HepG2 (cell line): ENCODE measurements around the gene STIMATE. TPM values are rescaled to one million over a fixed set of nuclear protein-coding genes. Genes with fewer than 3 reads are reported as not detected.

ENCODE experiments used
- ATAC-seq: fragments of 200-7000 bp; cut with Tn5 transposase; 3 replicates; pipeline ENCODE4 v1.9.1; 2020; ENCODE audit warnings: mild to moderate bottlenecking, moderate library complexity
- BruUV-seq: library from RNA; stranded (reverse); fragments of 400-500 nt; replicated peaks from 2 replicates; lab custom pipeline; 2021; lab: Mats Ljungman, UMichigan
- CTCF ChIA-PET: fragments of 300-600 bp; formaldehyde crosslinking; extraction: SDS; loops from one replicate; lab custom pipeline; 2021; ENCODE audit warnings: low total read pairs, inconsistent platforms, low intra/inter-chr PET ratio; lab: Yijun Ruan, JAX
- POLR2A ChIA-PET: fragments of 350-600 bp; sonication (Branson Sonifier 250); formaldehyde crosslinking; loops from one replicate; lab custom pipeline; 2020; ENCODE audit warnings: antibody characterized with exemption, inconsistent platforms; lab: Yijun Ruan, JAX
- DNase-seq: peaks from one replicate; pipeline ENCODE4 v3.0.0-alpha.2; 2015; ENCODE audit warnings: low spot score
- FAIRE-seq: peaks from 3 replicates; lab custom pipeline; 2011; peaks lifted over from hg19 to GRCh38; lab: Jason Lieb, UNC
- H2AFZ ChIP-seq: one replicate; pipeline ENCODE4 v1.6.1; 2011; ENCODE audit warnings: low read length, inconsistent platforms
- H3K27ac ChIP-seq: fragments of 300-600 bp; 3 replicates; pipeline ENCODE4 v1.8.0; 2011; ENCODE audit warnings: mixed run types, mild to moderate bottlenecking, mixed read lengths, low read length, inconsistent platforms; ENCODE audit not compliant: insufficient read depth; ENCODE audit errors: extremely low read length
- H3K27me3 ChIP-seq, 2 experiments: fragments of 200-600 bp in 1 of 2; 2 replicates in 1 of 2; 3 replicates in 1 of 2; pipeline versions ENCODE4 v1.6.0 to v1.8.0; 2011; ENCODE audit warnings: low read length in 2 of 2, mild to moderate bottlenecking in 2 of 2, moderate library complexity in 2 of 2, inconsistent platforms in 1 of 2; ENCODE audit not compliant: insufficient read depth in 2 of 2, control insufficient read depth in 1 of 2
- H3K36me3 ChIP-seq, 2 experiments: fragments of 200-600 bp in 1 of 2; replicated peaks in 1 of 2; 2 replicates in 1 of 2; 3 replicates in 1 of 2; pipeline versions ENCODE4 v1.5.1 to v1.8.0; 2011; ENCODE audit warnings: low read length in 2 of 2, inconsistent platforms in 1 of 2; ENCODE audit not compliant: insufficient read depth in 2 of 2, control insufficient read depth in 1 of 2
- H3K4me1 ChIP-seq: 2 replicates; pipeline ENCODE4 v1.5.1; 2012; ENCODE audit warnings: low read length, inconsistent platforms; ENCODE audit not compliant: insufficient read depth
- H3K4me2 ChIP-seq: 2 replicates; pipeline ENCODE4 v1.6.0; 2011; ENCODE audit warnings: low read depth, low read length, inconsistent platforms
- H3K4me3 ChIP-seq, 3 experiments: fragments of 200-600 bp in 1 of 3; sonication (generic), shearing (Covaris generic) in 1 of 3; replicated peaks in 1 of 3; 2 replicates each; pipeline ENCODE4 v1.5.1; 2011 to 2016; ENCODE audit warnings: low read length in 3 of 3, inconsistent platforms in 2 of 3, low read depth in 2 of 3, mild to moderate bottlenecking in 2 of 3, control low read depth in 1 of 3, mixed read lengths in 1 of 3; ENCODE audit not compliant: insufficient read depth in 1 of 3
- H3K79me2 ChIP-seq: one replicate; pipeline ENCODE4 v1.6.1; 2011; ENCODE audit warnings: low read length, inconsistent platforms; ENCODE audit not compliant: insufficient read depth
- H3K9ac ChIP-seq: 2 replicates; pipeline ENCODE4 v1.6.0; 2011; ENCODE audit warnings: mild to moderate bottlenecking, low read depth, low read length, inconsistent platforms; ENCODE audit not compliant: insufficient read depth
- H3K9me3 ChIP-seq: 2 replicates; pipeline ENCODE4 v1.5.1; 2012; ENCODE audit warnings: mild to moderate bottlenecking, low read length
- H4K20me1 ChIP-seq: 2 replicates; pipeline ENCODE4 v1.6.0; 2011; ENCODE audit warnings: inconsistent platforms, mild to moderate bottlenecking, low read length, moderate library complexity; ENCODE audit not compliant: insufficient read depth
- GMEB1 ChIP-seq: sonication (generic); formaldehyde crosslinking; IDR thresholded peaks from 2 replicates; pipeline ENCODE4 v1.5.1; 2020; ENCODE audit warnings: missing genetic modification reagents, mild to moderate bottlenecking, borderline replicate concordance
- GTF2F1 ChIP-seq: fragments of 150-350 bp; IDR thresholded peaks from 2 replicates; pipeline ENCODE4 v1.6.1; 2014; ENCODE audit warnings: low read length
- HOMEZ ChIP-seq: IDR thresholded peaks from 2 replicates; pipeline ENCODE4 v1.6.1; 2016; ENCODE audit warnings: low read depth
- MTF2 ChIP-seq: sonication (generic); formaldehyde crosslinking; IDR thresholded peaks from 2 replicates; pipeline ENCODE4 v1.5.0; 2020; ENCODE audit warnings: missing genetic modification reagents, borderline replicate concordance
- NR2F1 ChIP-seq, 2 experiments: fragments of 450-650 bp in 1 of 2; formaldehyde crosslinking in 1 of 2; IDR thresholded peaks; 2 replicates each; pipeline versions ENCODE4 v1.5.0 to v1.6.1; 2016 to 2020; ENCODE audit warnings: mild to moderate bottlenecking in 1 of 2, missing compliant biosample characterization in 1 of 2, missing genetic modification reagents in 1 of 2, moderate library complexity in 1 of 2
- PATZ1 ChIP-seq: sonication (generic); formaldehyde crosslinking; IDR thresholded peaks from 2 replicates; pipeline ENCODE4 v1.4.0; 2020; ENCODE audit warnings: missing genetic modification reagents
- RFX3 ChIP-seq: IDR thresholded peaks from 2 replicates; pipeline ENCODE4 v1.6.1; 2016; ENCODE audit warnings: missing biosample characterization, missing genetic modification reagents
- SOX6 ChIP-seq, 2 experiments: fragments of 450-650 bp in 1 of 2; sonication (generic) in 1 of 2; formaldehyde crosslinking in 1 of 2; IDR thresholded peaks; 2 replicates each; pipeline versions ENCODE4 v1.4.0 to v1.6.1; 2017 to 2020; ENCODE audit warnings: antibody characterized with exemption in 1 of 2, mild to moderate bottlenecking in 1 of 2, missing genetic modification reagents in 1 of 2
- TCF12 ChIP-seq, 2 experiments: fragments of 450-650 bp in 1 of 2; sonication (generic) in 1 of 2; formaldehyde crosslinking in 1 of 2; IDR thresholded peaks; 2 replicates each; pipeline versions ENCODE4 v1.6.1 to v1.8.0; 2017 to 2022; ENCODE audit warnings: antibody characterized with exemption in 1 of 2, mild to moderate bottlenecking in 1 of 2, missing genetic modification reagents in 1 of 2, moderate library complexity in 1 of 2
- YEATS4 ChIP-seq: sonication (generic); formaldehyde crosslinking; IDR thresholded peaks from 2 replicates; pipeline ENCODE4 v1.4.0; 2020; ENCODE audit warnings: missing genetic modification reagents, borderline replicate concordance
- ZFP36 ChIP-seq: fragments of 150-350 bp; IDR thresholded peaks from 2 replicates; pipeline ENCODE4 v1.6.1; 2018; ENCODE audit warnings: borderline replicate concordance, low read length, low read depth; ENCODE audit not compliant: partially characterized antibody
- ZMYM3 ChIP-seq: sonication (generic); formaldehyde crosslinking; IDR thresholded peaks from 2 replicates; pipeline ENCODE4 v1.5.1; 2020; ENCODE audit warnings: mild to moderate bottlenecking, missing genetic modification reagents
- ZNF329 ChIP-seq: sonication (generic); formaldehyde crosslinking; IDR thresholded peaks from 2 replicates; pipeline ENCODE4 v1.9.0; 2021; ENCODE audit warnings: low read depth, mild to moderate bottlenecking, missing genetic modification reagents
- ZNF331 ChIP-seq: sonication (generic); formaldehyde crosslinking; IDR thresholded peaks from 2 replicates; pipeline ENCODE4 v1.4.0; 2020; ENCODE audit warnings: missing genetic modification reagents
- ZNF777 ChIP-seq: sonication (generic); formaldehyde crosslinking; IDR thresholded peaks from 2 replicates; pipeline ENCODE4 v1.4.0; 2020; ENCODE audit warnings: missing genetic modification reagents
- WGBS: methylation state at CpG from one replicate; pipeline ENCODE4 v1.1.6; 2017; ENCODE audit warnings: low lambda C conversion rate; 5-methylcytosine and 5-hydroxymethylcytosine counted together
- in situ Hi-C: cut with HindIII; loops from 2 replicates; pipeline ENCODE4 v1.10.0; 2017; ENCODE audit warnings: low pct_unique_long_range_greater_than_20kb; ENCODE audit not compliant: extremely low pct_ligation_motif_present
- intact Hi-C: fragments of 100-400 bp; cut with micrococcal nuclease; formaldehyde crosslinking; loops from one replicate; pipeline ENCODE4 v1.10.0; 2022; ENCODE audit not compliant: unreplicated experiment
- polyA plus RNA-seq, 8 experiments: library from polyadenylated mRNA; depleted of rRNA in 3 of 8; stranded (reverse) in 7 of 8; unstranded in 1 of 8; fragments of >200 nt; fragmentation: Illumina TruSeq in 4 of 8; extraction: Trizol in 4 of 8; gene quantifications; 2 replicates each; pipeline versions ENCODE4 v1.2.1 to v1.2.3, GENCODE V29; 2011 to 2016; ENCODE audit warnings: low read depth in 4 of 8, missing spikeins in 1 of 8, mixed read lengths in 1 of 8; ENCODE audit not compliant: insufficient read depth in 1 of 8
- total RNA-seq, 5 experiments: library from RNA; depleted of rRNA; stranded (reverse); fragments of >200 nt; fragmentation: Illumina TruSeq; extraction: Trizol; gene quantifications; 2 replicates each; pipeline ENCODE4 v1.2.3, GENCODE V29; 2016; ENCODE audit warnings: low read depth in 1 of 5

The STIMATE gene
- total and polyA plus RNA-seq, 2 of the 13 experiments (the other 11 are each of a cell fraction or from before 2014, with no cell fraction given), result 5.7 to 11.7 TPM

- TF ChIP-seq HOMEZ (CRISPR knock-in tag) (no peak), YEATS4 (CRISPR knock-in tag) (no peak), TCF12 (IDR thresholded peaks at IDR 0.05) (no peak), TCF12 (CRISPR knock-in tag; IDR thresholded peaks at IDR 0.05) (no peak)
Measured at GRCh38 chr3:52805270-52806039, 91.9 kb downstream of the STIMATE start (continued).

- DNase-seq (no peak), FAIRE-seq (no peak), ATAC-seq (no peak)
- Histone ChIP-seq H3K36me3 (peaks cover 29 to 71% of the 10 kb centered on the region in 2 experiments), H3K27ac (no peak overlapping the region), H3K9ac (no peak overlapping the region), H3K4me2 (no peak overlapping the region), H4K20me1 (no peaks in the 10 kb centered on the region), H3K4me1 (peaks cover 23% of the 10 kb centered on the region; the same call in 1 of the 2 replicates), H3K9me3 (no peaks in the 10 kb centered on the region), H3K79me2 (no peaks in the 10 kb centered on the region), H3K27me3 (no peaks in the 10 kb centered on the region), H2AFZ (no peak overlapping the region), H3K4me3 (no peak overlapping the region)
- no TSS peak for BruUV-seq
- POLR2A ChIA-PET, result interaction anchor here (1.2 kb wide), 1 partner anchor 10 kb away, joined by 3 read pairs; no protein-coding TSS in a partner anchor
- in situ Hi-C loops, result no loop called here
- 96% methylated on average over 5 of the region's 5 CpGs for WGBS
- intact Hi-C loops, result no loop called here
- CTCF ChIA-PET, result no interaction called here
- TF ChIP-seq SOX6 (IDR thresholded peaks at IDR 0.05), result no peak
- no peak for TF ChIP-seq SOX6 (CRISPR knock-in tag; IDR thresholded peaks at IDR 0.05)
- TF ChIP-seq ZNF777 (CRISPR knock-in tag), result no peak
- TF ChIP-seq MTF2 (CRISPR knock-in tag), result no peak
- no peak for TF ChIP-seq RFX3
- no peak for TF ChIP-seq GMEB1 (CRISPR knock-in tag)
- no peak for TF ChIP-seq NR2F1 (CRISPR knock-in tag; IDR thresholded peaks at IDR 0.05)
- no peak for TF ChIP-seq ZMYM3 (CRISPR knock-in tag)
- TF ChIP-seq ZNF329, result no peak
- no peak for TF ChIP-seq GTF2F1
- no peak for TF ChIP-seq ZFP36
- no peak for TF ChIP-seq PATZ1
- TF ChIP-seq ZNF331, result no peak
Measured at GRCh38 chr3:52801839-52802238, 95.5 kb downstream of the STIMATE start.
